Cerebellar nuclear complex (tissue), 1 donor: Measurements from ENCODE around the gene F2R.
"Not testable (repeated sequence)": the region's sequence is repeated elsewhere in the genome, so short reads cannot be mapped to it uniquely, and the experiment has no call there.

Experiments
- DNase-seq, 2 experiments: peaks; one replicate each; lab custom pipeline; 2025; lab: John Stamatoyannopoulos, UW

The F2R gene

DNA sequence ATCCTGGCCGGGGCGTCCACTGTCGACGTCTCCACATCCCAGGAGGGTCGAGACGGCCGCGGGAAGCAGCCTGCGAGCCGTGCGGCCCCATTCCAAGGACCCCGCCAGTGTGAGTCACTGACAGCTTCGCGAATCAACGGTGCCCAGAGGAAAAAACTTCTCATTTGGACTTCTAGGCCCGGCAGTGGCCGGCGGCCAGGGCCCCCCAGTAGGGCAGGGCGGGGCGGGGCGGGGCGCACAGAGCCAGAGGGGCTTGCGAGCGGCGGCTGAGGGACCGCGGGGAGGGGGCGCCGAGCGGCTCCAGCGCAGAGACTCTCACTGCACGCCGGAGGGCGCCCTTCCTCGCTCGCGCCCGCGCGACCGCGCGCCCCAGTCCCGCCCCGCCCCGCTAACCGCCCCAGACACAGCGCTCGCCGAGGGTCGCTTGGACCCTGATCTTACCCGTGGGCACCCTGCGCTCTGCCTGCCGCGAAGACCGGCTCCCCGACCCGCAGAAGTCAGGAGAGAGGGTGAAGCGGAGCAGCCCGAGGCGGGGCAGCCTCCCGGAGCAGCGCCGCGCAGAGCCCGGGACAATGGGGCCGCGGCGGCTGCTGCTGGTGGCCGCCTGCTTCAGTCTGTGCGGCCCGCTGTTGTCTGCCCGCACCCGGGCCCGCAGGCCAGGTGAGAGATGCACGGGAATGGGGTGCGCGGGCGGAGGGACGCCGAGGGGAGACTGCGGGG lies at the start of gene F2R:
F2R (plus strand) TSS at position 391 of the 720 bp plus-strand sequence; CDS start at position 573, 182 bp downstream.
- no peak for DNase-seq

DNA sequence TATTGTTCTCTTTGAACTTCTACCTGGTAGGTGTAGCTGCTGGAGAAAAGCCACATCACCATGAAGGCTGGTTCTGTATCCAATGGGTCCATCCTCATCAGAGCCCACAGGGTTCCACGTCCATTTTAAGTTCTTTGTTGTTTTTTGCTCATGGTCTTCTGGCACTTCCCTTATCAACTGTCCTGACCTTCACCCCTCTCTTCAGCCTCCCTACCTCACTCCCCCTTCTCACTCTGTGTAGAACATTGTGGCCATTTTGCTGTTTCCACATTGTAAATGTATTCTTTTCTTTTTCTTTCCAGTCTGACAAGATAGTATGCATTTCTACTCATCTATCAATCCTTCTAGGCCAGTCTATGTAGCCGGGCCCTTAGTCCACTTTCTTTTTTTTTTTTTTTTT lies 48.4 kb upstream of the F2R start:
- no peak for DNase-seq

DNA sequence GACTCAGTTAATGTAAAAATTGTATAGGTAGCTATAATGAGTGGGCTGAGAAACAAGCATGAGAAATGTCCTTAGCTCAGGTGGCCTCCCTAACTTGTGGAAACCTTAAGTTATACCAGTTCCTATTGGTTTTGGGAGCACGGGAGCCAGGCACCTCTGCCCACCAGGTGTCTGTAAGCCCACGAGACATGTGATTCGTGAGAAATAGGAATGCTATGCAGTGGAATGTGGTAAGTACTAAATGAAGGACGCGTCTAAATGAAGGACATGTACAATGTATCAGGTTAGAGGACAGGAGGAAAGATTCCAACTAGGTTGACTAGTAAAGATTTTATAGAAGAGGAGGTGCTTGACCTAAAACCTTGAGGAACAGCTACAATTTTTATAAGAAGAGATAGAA lies 46.7 kb upstream of the F2R start:
- DNase-seq = no peak

DNA sequence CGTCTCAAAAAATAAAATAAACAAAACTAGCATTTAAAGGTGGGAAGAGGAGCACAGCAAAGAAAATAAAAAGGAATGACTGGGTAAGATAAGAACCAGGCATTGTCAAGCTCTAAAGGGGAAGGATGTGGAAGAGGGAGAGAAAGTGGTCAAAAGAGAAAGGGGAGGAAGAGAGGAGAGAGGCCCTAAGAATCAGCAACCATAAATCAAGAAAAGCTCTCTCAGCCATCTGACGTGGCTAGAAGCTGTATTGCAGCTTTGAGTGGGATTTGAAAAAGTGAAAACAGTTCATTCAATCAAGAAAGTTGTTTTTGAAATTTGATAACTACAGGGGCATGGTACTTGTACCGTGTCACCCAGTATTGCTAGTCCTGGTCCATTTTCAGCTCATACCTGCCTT lies 45.4 kb upstream of the F2R start:
- DNase-seq = no peak

DNA sequence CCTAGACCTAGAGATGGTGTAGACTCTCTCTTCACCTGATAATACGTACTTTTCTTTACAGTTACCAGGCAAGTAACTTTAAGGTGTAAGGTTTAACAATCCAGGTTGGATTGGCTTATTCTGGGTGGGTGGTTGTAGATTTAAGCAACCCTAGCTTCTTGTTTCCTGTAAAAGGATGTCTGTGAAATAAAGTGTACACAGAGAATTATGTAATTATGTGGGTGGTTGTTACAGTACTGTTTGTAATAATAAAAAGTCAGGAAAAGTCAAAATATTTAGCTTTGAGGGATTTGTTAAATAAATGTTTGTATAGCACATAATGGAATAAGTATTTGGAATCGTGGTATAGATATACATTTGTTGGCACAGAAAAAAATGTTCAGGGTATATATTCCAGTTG lies 43.7 kb upstream of the F2R start:
- no peak for DNase-seq

DNA sequence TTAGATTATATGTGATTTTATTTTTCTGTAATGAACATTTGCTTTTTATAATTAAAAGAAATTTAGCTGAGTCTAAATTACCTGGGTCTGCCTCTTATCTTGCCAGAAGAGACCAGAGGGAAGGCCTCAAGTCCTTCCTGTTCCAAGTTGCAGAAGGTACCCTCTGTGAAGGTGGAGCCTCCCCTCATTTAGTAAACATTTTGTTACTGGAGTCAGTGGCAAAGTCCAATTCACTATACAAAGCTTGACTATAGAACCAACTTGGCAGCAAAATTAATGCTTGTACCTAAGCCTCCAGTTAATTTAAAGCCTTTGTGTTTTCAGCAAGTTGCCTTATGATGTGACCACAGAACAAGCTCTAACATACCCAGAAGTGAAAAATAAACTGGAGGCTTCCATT lies 42.8 kb upstream of the F2R start:
- DNase-seq = no peak

DNA sequence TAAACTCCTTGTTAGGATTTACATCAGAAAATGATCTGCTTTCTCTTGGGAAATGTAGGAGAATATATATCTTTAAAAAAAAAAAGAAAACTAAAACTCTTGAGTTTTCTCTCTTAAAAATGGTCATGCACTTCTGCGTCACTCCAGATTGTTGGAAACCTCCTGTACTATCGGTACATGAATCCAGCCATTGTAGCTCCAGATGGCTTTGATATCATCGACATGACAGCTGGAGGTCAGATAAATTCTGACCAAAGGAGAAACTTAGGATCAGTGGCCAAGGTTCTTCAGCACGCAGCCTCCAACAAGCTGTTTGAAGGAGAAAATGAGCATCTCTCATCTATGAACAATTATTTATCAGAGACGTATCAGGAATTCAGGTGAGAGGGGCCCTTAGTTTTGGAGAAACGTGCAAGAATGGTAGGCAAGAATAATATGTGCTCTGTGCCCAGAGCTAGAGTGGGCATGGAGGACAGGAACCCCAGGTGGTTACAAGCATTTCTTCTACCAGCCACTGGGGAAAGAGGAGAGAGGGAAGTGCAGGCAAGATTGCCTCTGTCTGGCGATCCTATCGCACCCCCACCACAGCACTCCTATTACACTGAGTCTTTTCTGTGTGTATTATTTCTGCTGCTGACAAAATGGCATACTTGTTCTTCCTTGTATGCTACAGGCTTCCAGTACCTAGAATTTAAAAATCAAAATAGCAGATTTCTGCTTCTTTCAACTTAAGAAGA lies 41.4 kb upstream of the F2R start:
- no peak for DNase-seq

DNA sequence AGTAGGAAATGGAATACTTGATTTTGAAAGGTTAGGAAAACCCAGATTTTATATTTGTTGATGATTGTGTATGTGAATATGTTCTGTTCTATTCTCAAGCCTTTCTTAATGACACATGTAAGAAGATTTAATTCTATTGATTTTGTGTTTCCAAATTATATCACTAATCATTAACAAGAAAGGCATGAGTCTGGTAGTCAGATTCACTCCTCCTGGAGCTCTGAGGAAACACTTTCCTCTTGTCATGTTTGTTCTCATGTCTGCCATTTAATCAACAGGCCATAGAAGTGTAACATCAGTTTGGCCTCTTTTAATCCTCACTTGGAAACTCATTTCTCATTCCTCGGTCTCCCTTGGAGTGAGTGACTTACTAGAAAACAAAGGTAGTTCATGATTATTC lies 40.6 kb upstream of the F2R start:
- DNase-seq = no peak

DNA sequence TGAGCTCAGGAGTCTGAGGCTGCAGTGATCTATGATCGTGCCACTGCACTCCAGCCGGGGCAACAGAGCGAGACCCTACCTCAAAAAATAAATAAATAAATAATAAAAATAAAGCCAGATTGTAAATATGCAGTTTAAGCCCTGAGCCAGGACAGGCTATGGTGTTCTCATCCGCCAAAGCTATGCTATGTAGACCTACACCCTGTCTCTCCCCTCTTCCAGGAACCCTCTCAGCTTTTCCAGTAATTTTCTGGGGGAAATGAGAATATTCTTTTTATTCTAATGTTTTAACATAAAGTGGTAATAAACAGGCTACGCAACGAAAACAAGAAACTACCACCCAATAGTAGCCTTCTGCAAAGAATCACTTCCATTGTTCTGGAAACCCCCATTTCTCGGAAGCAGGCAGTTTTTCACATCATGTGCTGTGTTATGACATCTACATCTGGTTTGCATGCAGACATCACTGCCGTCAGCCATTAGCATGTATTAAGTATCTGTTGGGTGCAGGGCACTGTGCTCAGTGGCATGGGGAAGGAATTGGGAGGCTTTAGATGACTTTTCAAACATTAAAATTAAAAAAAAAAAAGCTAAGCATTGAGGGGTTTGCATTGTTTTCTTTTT lies 38.0 kb upstream of the F2R start:
- no peak for DNase-seq

DNA sequence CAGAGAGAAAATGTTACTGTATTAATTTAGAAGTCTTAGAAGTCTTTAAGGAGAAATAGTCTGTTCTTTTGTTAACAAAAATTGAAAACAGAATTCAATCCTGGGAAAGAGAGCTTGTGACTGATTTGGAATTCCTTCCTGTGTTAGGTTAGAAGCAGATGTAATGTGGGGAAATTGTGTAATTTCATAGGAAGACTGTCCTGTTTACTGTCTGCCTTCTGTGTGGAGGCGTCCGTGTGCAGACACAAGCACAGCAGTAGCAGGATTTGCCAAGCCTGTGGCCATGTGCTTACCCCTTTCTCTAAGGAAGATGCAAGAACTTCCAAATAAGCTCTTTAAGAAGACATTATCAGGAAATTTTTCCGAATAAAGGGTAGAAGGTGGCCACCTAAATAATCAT lies 36.7 kb upstream of the F2R start:
- no peak for DNase-seq

DNA sequence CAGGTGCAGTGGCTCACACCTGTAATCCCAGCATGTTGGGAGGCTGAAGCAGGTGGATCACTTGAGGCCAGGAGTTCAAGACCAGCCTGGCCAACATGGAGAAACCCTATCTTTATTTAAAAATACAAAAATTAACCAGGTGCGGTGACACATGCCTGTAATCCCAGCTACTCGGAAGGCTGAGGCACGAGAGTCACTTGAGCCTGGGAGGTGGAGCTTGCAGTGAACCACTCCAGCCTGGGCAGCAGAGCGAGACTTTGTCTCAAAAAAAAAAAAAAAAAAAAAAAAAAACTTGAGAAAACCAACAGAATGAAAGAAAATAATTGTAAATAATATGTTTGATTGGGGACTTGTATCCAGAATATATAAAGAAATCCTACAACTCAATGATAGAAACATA lies 35.1 kb upstream of the F2R start:
- DNase-seq = not testable (repeated sequence)

DNA sequence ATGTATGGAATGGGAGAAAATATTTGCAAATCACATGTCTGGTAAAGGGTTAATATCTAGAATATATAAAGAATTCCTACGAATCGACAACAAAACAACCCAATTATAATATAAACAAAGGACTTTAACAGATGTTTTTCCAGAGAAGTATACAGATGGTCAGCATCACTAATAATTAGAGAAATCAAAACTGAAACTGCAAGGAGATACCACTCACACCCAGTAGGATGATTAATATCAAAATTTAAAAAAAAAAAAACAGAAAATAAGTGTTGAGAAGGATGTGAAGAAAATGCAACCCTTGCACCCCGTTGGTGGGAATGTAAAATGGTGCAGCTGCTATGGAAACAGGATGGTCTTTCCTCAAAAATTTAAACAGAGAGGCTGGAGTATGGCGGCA lies 34.6 kb upstream of the F2R start:
- no peak for DNase-seq

DNA sequence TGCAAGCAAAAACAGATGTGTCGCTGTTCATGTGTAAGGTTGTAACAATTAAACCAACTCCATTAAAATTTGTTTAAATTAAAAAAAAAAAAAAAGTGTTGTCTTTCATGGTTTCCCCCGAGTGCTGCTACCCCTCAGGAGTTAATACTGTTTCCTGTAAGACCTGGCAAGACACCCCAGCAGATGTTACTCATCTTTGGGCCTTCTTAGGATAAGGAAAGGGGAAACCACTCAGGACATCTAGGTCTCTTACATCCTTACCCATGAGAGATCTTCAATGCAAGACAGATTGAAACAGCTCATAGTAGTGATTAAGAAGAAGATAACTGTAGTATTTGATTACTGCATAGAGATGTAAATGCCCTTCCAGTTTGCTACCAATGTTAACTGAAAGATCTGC lies 33.5 kb upstream of the F2R start:
- no peak for DNase-seq

DNA sequence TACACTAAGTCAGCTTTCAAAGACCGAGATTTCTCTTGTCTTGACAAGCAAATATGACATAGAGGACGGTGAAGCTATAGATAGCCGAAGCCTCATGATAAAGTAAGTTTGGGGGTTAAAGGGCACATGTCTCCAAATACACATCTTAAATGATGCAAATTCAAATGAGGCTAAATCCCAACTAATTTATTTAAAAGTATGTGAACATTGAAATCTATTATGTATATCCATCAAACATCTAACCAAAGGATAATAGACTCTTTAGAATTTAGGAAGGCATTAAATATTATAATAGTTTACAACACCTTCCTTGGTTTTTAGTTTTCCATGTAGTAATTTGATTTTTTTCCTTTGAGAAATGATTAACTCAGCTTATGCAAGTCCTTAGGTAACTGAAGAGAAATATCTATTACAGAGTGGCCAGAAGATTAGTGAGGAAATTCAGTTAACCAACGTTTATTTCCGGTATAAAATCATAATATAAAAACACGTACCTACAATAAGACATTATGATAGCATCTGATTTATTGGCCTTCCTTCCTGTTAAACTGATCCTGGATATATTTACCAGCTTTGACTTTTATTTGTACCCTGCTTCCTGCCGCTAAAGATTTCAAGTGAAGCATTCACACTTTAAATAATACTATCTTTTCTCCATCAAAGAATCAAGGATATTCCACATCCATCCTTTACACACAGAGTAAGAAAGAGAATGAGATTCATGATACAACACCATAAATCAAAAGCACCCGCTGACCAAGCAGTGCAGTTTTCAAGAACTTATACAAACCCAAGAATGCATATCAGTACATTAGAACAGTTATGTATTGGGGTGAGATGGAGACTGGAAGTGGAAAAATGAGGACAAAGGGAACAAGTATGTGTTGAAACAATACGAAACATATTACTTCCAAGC lies 31.9 kb upstream of the F2R start:
- DNase-seq = no peak

DNA sequence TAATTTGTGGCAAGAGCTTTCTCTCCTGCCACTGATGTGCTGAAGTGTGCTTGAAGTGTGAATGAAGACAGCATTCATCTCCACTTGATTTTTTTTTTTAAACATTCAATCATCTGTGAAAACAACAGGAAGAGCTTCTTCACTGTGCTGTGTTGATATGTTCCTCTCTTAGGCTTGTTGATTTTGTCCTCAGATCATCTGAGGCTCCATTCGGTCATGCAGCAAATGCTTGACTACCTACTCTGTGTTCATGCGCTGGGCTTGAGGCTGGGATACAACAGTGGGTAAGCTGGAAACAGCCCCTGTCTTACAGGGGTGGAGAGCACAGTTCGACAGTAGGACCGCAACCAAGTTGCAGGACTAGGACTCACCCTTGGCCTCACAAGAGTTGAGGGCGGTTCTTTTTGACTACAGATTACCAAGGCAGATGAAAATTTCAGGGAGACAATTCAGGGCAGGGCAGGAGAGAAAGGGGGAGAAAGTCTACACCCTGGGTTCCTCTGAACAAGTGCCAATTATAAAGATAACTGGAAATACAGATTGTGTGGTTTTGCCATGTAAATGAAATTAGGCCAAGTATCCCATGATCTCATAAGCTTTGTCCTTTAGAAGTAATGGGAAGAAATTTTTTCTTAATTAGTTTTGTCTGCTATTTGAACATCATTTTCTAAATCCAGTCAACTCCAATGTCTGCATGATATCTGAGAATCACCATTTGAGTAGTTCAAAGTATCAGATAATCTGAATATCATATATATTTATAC lies 31.0 kb upstream of the F2R start:
- DNase-seq = no peak

DNA sequence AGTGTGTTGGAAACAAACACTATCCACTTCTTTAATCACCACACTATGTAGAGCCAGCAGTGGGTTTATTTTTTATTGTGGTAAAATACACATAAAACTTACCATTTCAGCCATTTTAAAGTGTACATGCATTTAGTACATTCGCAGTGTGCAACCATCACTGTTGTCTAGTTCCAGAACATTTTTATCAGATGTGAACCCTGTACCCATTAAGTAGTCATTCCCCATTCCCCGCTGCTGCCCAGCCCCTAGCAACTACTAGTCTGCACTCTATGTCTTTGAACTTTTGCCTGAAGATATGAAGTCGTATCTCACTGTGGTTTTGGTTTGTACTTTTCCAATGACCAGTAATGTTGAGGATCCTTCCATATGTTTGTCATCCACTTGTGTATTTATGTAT lies 30.2 kb upstream of the F2R start:
- no peak for DNase-seq

DNA sequence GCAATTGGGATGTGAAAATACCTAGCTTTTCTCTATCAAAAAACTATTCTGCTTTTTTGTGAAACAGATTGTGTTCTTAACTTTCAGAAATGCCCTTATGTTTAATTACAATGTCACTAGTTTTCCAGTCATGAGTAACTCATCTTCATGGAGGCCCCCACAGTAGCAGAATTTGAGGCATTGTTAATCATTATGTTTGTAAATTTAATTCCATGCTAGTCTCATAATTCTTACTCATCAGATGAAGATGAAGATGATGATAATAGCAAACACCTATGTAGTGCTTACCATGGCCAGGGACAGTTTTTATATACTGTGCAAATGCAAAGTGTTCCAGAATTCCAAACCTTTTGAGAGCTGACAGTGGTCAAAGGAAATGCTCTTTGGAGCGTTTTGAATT lies 27.7 kb upstream of the F2R start:
- no peak for DNase-seq

DNA sequence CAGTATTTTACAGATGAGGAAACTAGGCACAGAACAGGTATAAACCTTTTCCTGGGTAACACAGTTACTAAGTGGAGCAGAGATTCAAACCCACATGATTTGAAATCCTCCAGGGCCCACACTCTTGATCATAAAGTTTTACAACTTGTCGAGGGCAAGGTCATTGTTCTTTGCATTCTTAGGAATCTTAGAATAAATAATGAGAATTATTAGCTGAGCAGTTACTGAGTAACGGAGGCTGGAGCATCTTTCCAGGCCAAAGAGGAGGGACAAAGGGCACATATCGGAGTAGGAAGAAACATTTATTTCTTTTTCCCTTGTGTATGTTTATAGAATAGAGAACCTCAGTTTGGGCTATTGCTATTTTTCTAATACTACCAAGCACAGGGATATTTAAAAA lies 27.1 kb upstream of the F2R start:
- DNase-seq = no peak

DNA sequence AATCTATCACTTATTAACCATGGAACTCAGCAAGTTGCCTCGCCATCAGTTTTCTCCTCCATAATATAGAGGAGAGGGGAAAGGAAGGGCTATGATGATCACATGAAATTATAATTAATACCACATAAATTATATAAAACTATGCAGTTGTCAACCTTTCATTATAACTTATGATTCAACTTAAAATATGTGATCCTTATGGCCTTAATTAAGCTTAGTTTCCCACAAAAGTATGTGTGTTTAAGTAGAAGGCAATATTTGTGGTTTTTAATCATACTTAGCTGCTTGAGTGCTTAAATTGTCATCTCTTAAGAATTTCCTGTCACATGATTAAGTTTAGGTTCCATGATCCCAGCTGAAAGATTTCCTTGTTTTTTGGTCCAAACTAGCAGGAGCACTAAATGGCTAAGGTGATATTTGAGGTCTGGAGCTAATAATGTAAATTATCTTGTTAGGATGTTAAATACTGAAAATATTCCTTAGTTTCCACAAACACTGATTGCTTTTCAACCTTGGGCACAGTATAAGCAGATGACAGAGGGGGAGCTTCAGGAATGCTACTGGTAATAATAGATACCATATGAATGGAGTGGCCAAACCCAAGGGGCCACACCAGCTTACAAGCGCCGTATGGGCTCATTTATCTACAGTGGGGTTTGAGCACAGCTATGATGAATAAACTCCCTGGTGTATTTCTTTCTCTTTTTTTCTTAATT lies 26.4 kb upstream of the F2R start:
- DNase-seq = no peak

DNA sequence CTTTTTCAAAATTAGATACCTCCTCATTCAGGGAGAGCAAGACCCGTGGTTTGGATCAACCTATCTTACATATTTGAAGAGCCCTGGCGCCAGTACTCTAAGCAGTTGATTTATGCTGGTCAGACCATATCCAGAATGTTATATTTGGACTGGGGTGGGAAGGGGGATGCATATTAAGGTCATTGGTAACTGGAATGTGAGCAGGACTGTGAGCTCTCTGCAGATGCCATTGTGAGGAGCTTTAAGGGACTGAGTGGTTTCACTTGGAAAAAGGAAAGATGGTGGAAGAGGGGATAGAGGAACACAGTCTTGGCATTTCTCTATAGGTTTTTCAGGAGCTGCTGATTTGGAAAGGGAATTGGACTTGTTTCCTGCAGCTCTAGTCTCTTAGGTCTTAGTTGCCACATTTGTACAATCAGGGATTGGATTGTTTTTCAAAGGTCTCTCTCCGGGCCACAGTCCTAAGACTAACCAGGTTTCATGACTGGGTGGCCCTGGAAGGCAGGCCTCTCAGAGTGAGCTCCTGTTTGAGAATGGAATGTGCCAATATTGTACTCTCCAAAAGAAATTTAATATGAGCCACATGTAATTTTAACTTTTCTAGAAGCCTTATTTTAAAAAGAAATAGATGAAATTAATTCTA lies 25.8 kb upstream of the F2R start:
- DNase-seq = no peak
